ENCODE measurements around the gene KLHL10.
A peak's percentile ranks its signal among the peaks of the same experiment; 100 is the strongest.
"Not testable (repeated sequence)": the region's sequence is repeated elsewhere in the genome, so short reads cannot be mapped to it uniquely, and the experiment has no call there.

Gene KLHL10

DNA sequence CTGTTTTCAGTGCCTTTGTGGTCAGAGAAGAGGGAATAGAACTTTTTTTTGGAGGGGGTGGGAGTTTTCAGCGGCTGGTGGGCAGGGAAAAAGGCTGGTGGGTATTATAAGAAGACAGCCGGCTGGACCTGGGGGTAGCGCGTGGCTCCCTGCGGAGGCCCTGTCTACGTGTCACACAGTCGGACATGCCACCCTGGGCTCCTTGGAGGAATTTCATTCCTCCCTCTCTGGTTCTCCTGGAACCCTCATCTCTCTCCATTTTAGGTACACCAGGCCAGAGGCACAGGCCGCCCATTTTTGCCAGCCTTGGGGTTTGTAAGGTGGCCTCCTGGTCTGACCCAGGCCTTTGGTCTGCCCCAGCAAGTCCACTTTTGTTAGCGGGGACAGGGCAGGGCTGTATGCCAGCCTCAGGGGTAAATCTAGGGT, 23.9 kb upstream of the KLHL10 start:
- no peak for DNase-seq

- DNase-seq: no peak
Measured at GRCh38 chr17:41814195-41814594, 23.4 kb upstream of the KLHL10 start.

- no peak for DNase-seq
Measured at GRCh38 chr17:41816637-41817320, 20.8 kb upstream of the KLHL10 start.

GRCh38 chr17:41818024-41818423, 19.6 kb upstream of the KLHL10 start:
- DNase-seq: no peak

GRCh38 chr17:41821776-41822175, 15.8 kb upstream of the KLHL10 start:
- DNase-seq: no peak

DNA sequence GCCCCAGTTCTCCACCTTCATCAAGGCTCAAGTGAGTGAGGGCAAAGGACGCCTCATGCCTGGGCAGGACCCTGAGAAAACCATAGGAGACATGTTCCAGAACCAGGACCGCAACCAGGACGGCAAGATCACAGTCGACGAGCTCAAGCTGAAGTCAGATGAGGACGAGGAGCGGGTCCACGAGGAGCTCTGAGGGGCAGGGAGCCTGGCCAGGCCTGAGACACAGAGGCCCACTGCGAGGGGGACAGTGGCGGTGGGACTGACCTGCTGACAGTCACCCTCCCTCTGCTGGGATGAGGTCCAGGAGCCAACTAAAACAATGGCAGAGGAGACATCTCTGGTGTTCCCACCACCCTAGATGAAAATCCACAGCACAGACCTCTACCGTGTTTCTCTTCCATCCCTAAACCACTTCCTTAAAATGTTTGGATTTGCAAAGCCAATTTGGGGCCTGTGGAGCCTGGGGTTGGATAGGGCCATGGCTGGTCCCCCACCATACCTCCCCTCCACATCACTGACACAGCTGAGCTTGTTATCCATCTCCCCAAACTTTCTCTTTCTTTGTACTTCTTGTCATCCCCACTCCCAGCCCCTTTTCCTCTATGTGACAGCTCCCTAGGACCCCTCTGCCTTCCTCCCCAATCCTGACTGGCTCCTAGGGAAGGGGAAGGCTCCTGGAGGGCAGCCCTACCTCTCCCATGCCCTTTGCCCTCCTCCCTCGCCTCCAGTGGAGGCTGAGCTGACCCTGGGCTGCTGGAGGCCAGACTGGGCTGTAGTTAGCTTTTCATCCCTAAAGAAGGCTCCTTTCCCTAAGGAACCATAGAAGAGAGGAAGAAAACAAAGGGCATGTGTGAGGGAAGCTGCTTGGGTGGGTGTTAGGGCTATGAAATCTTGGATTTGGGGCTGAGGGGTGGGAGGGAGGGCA, 15.1 kb upstream of the KLHL10 start:
- no peak for DNase-seq

GRCh38 chr17:41823141-41823524, 14.5 kb upstream of the KLHL10 start:
- no peak for DNase-seq

- DNase-seq: no peak
Measured at GRCh38 chr17:41823580-41823979, 14.0 kb upstream of the KLHL10 start.

DNA sequence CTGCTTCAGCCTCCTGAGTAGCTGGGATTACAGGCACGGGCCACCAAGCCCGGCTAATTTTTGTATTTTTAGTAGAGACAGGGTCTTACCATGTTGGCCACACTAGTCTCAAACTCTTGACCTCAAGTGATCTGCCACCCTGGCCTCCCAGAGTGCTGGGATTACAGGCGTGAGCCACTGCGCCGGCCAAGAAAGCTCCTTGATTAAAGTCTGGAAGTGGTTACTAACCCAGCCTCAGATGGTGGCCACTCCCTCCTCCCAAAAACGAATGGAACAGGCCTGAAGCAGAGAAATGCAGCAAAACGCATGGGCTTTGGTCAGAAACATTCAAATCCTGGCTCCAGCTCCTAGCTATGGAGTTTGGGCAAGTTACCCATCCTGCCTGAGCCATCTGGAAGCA, 13.5 kb upstream of the KLHL10 start:
- DNase-seq: no peak

GRCh38 chr17:41825175-41825845, 12.3 kb upstream of the KLHL10 start:
- DNase-seq: no peak

DNA sequence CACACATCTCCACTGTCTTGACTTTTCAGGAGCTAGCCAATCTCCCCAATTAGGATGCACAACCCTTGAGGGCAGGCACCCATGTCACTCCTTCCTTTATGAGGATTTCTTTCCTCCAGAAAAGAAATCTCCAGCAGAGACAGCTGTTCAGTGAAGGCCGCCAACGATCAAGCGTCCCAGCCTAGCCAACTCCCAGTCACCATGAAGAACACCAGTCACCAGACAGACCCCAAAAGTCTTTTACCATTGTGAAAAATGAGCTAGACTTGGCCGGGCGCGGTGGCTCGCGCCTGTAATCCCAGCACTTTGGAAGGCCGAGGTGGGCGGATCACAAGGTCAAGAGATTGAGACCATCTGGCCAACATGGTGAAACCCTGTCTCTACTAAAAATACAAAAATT, 7.7 kb upstream of the KLHL10 start:
- DNase-seq: not testable (repeated sequence)

DNA sequence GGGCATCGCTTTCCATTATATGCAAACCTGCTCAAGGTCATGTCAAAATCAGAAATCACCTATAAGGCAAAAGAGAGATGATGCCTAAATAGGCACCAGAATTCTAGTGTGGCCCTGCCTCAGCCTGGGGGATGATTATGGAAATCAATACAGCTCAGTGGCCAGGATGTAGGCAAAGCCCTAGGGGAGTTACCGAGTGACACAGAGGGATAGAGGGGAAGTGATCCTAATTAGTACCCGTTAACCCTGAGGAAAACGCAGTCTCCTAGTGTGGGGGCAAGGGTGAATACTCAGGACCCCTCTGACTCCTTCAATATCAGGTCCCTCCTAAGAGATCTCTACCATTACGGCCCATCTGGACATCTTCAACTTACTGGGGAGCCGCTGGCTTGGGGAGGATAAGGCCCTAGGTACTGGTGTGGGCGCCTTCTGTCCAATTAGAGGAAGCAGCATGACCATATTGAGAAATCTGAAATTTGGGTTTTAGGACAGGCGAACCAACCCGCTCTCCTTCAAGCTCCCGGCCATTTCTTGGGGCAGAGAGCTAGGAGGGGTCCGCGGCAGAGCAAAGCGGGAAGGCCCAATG, 2.3 kb upstream of the KLHL10 start:
- peak in 2 of 3 experiments; percentile 31 to 36 for DNase-seq

DNA sequence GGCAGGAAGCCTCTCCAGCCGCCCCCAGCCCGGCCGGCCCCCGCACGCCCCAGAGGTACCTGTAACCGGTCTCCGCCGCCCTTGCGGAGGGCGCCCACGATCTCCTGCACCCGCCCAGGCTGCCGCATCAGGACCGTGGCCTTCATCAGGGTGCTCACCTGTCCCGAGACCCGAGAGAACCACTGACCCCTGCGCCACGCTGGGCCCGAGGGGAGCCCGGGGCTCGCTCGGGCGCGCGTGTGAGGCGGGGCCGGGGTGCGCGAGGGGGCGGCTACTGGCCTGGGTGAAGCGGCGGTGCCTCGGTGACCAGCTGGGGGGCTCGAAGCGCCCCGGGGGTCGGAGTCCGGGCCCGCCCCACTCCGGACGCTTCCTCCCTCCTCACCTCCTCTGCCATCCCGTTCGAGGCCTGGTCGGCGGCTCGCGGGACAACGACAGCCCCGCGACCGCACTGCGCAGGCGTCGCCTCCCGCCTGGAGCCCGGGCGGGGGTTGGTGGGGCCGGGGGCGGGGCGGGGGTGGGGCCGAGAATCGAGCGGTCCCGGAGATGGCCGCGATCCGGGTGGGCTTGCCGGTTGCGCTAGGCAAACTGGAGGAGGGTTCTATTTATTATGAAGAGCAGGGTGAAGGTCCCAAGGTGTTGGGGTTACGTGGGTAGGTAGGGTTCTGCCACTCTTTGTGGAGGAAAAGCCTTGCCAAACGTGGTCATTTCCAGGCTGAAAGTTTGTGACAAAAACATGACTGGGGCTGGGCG, 1.6 kb upstream of the KLHL10 start, which contains the start of gene NT5C3B:
TSS of gene NT5C3B (minus strand) at position 433 of the 750 bp plus-strand sequence. CDS start at position 394, 39 bp downstream.
- peak; percentile 43 to 51 (median 48) for DNase-seq

DNA sequence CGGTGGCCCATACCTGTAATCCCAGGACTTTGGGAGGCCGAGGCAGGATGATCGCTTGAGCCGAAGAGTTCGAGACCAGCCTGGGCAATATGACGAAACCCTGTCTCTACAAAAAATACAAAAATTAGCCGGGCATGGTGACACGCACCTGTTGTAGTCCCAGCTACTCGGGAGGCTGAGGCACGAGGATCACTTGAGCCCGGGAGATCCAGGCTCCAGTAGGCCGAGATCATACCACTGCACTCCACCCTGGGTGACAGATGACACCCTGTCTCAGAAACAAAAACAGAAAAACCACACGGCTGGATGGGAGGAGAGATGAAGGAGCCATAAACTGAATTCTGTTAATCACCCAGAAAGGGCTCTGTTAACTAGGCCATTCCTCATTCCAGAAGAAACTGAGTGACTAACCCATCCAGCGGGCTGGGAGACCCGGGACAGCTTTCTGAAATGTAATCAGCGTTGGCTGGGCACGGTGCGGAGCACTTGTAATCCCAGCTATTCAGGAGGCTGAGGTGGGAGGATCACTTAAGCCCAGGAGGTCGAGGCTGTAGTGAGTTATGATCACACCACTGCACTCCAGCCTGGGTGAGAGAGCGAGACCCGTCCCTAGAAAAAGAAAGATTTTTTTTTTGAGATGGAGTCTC, 952 bp upstream of the KLHL10 start:
- DNase-seq: no peak

- DNase-seq: not testable (repeated sequence)
Measured at GRCh38 chr17:41839448-41839847, 1.8 kb downstream of the KLHL10 start.

DNA sequence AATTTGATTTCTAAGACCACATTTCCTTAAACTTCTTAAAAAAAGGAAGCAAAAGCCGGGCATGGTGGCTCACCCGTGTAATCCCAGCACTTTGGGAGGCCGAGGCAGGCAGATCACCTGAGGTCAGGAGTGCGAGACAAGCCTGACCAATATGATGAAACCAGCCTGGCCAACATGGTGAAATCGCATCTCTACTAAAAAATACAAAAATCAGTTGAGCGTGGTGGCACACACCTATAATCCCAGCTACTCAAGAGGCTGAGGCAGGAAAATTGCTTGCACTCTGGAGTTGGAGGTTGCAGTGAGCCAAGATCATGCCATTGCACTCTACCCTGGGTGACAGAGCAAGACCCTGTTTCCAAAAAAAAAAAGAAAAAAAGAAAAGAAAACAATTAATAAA, 3.2 kb downstream of the KLHL10 start:
- DNase-seq: not testable (repeated sequence)

DNA sequence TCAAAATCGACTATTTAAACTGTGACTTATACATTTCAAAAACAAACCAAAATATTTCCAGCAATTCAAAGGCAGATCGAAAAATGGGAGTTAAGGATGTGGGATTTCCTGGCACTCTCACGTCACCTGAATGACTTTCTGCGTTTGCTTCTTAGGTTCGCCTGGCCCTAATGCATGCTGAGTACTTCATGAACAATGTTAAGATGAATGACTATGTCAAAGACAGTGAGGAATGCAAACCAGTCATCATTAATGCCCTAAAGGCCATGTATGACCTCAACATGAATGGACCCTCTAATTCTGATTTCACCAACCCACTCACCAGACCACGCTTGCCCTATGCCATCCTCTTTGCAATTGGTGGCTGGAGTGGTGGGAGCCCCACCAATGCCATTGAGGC, 7.3 kb downstream of the KLHL10 start:
- DNase-seq: no peak

- no peak for DNase-seq
Measured at GRCh38 chr17:41848788-41849187, 11.2 kb downstream of the KLHL10 start.

- no peak for DNase-seq
Measured at GRCh38 chr17:41849251-41849990, 11.8 kb downstream of the KLHL10 start.

DNA sequence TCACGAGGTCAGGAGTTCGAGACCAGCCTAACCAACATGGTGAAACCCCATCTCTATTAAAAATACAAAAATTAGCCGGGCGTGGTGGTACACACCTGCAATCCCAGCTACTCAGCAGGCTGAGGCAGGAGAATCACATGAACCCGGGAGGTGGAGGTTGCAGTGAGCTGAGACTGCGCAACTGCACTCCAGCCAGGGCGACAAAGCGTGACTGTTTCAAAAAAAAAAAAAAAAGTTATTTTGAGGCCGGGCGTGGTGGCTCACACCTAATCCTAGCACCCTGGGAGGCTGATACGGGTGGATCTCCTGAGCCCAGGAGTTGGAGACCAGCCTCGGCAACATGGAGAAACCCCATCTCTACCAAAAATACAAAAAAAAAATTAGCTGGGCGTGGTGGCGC, 13.8 kb downstream of the KLHL10 start:
- not testable (repeated sequence) for DNase-seq

All from NCI-H1417 (cell line).